ENCODE results near the gene TMEM9B. TPM values are rescaled to one million over a fixed set of nuclear protein-coding genes. Genes with fewer than 3 reads are reported as not detected.
A peak's percentile ranks its signal among the peaks of the same experiment; 100 is the strongest.

The TMEM9B gene
- total RNA-seq, 1 experiment from 2014 or later, result 13.6 TPM

DNA sequence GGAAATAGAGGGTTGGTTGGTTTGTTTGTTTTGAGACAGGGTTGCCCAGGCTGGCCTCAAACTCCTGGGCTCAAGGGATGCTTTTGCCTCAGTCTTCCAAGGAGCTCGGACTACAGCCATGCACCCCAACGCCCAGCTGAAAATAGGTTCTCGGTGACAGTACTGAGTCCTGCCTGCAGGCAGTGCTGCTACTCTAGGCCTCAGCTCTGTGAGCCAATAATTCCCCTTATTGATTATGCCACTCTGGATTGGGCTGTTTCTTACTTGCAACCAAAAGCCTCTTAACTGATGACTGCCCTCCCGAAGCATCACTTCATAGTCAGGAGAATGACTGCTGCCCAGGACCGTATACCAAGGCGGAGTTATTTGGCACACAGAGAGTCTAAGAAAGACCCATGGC, 30.3 kb downstream of the TMEM9B start:
- peaks cover 1% of the 10 kb centered on the region; the same call in 1 of the 2 replicates for H3K27me3 Mint-ChIP-seq (ENCODE audit: low read depth)
- no peak overlapping the region; a peak in 1 of 5 replicates for H3K4me3 Mint-ChIP-seq
- peak; percentile 43 for DNase-seq
- no peak overlapping the region for H3K14ac ChIP-seq (ENCODE audit: insufficient read depth, low read length)
- H3K23ac ChIP-seq (ENCODE audit: insufficient read length, low read depth, low read length), result no peak overlapping the region
- H3T11ph ChIP-seq (ENCODE audit: low read length), result no peak overlapping the region
- no peak overlapping the region for H2BK5ac ChIP-seq (ENCODE audit: insufficient read length, low read length)
- no peaks in the 10 kb centered on the region for H3K36me3 Mint-ChIP-seq (ENCODE audit: insufficient read depth in 1 of 3, low read depth in 3 of 3)
- H3K56ac ChIP-seq (ENCODE audit: insufficient read length, low read depth, low read length), result no peak overlapping the region
- peaks cover 12 to 16% of the 10 kb centered on the region in 2 experiments for H3K4me1 Mint-ChIP-seq
- no peaks in the 10 kb centered on the region for H3K9me3 ChIP-seq (ENCODE audit: control insufficient read depth, low read depth, low read length)
- no peaks in the 10 kb centered on the region for H3K79me2 ChIP-seq (ENCODE audit: insufficient read depth, low read length)
- no peak overlapping the region for H2BK20ac ChIP-seq (ENCODE audit: low read depth, low read length, poor library complexity, severe bottlenecking)
- H4K8ac ChIP-seq (replicated peaks; ENCODE audit: insufficient read length, low read depth, low read length), result no peak overlapping the region
- no peak overlapping the region for H2AFZ ChIP-seq (ENCODE audit: low read length)
- no peak overlapping the region for H3K9ac ChIP-seq (ENCODE audit: extremely low read depth, insufficient read length, low read length)
- no peak overlapping the region for H3K27ac ChIP-seq (ENCODE audit: insufficient read length, low read depth, low read length)
- peak; percentile 60 for TF ChIP-seq CTCF (conservative IDR thresholded peaks at IDR 0.05)
- H3K9me3 Mint-ChIP-seq, result no peaks in the 10 kb centered on the region
- no peaks in the 10 kb centered on the region for H3K79me1 ChIP-seq (ENCODE audit: insufficient read depth, low read depth, low read length, poor library complexity, severe bottlenecking)
- H2AK5ac ChIP-seq (ENCODE audit: insufficient read length, low read length), result no peak overlapping the region
- peaks cover 7% of the 10 kb centered on the region for H3K4me1 ChIP-seq (ENCODE audit: insufficient read depth, low read length)
- no peak overlapping the region for H3K4me2 ChIP-seq (ENCODE audit: insufficient read depth, insufficient read length, low read length)
- no peak overlapping the region for H4K91ac ChIP-seq (ENCODE audit: insufficient read length, low read depth, low read length)
- no peak overlapping the region for H4K5ac ChIP-seq (ENCODE audit: insufficient read length, low read depth, low read length)
- no peaks in the 10 kb centered on the region for H4K20me1 ChIP-seq (ENCODE audit: control insufficient read depth, insufficient read depth, insufficient read length)
- H3K23me2 ChIP-seq (ENCODE audit: insufficient read length, low read depth, low read length, poor library complexity, severe bottlenecking), result no peaks in the 10 kb centered on the region
- H2BK15ac ChIP-seq (ENCODE audit: low read depth, low read length), result no peak overlapping the region
- H3K27ac Mint-ChIP-seq, result peak overlapping the region in 1 of 3 experiments; percentile 80; a peak in 1 of 7 replicates
- WGBS (ENCODE audit: extremely low coverage, insufficient read length, low lambda C conversion rate), result no CpG with 5 or more reads among the region's 6 CpGs
- H2BK12ac ChIP-seq (ENCODE audit: insufficient read length, low read depth, low read length), result no peak overlapping the region
- no peaks in the 10 kb centered on the region for H3K27me3 ChIP-seq (ENCODE audit: insufficient read depth, low read length)
- H3K18ac ChIP-seq (ENCODE audit: insufficient read length, low read depth, low read length), result no peak overlapping the region
- no peak overlapping the region for H3K4ac ChIP-seq (ENCODE audit: low read depth, low read length)
- H2BK120ac ChIP-seq (ENCODE audit: low read depth, low read length, poor library complexity, severe bottlenecking), result no peak overlapping the region

All from H9 (cell line).